GM12878 (cell line): Measurements from ENCODE around the gene CFB. TPM values are rescaled to one million over a fixed set of nuclear protein-coding genes. Genes with fewer than 3 reads are reported as not detected.

ENCODE experiments used
- BCLAF1 ChIP-seq: fragments of 450-650 bp; IDR thresholded peaks from 2 replicates; pipeline ENCODE4 v1.6.1; 2017; ENCODE audit warnings: antibody characterized with exemption, mild to moderate bottlenecking, moderate library complexity
- CHD1 ChIP-seq: IDR thresholded peaks from 2 replicates; pipeline ENCODE4 v1.6.1; 2012; ENCODE audit warnings: low read depth, low read length, improper control_type of control experiment
- EGR1 ChIP-seq, 2 experiments: IDR thresholded peaks; 1 replicate in 1 of 2; 2 replicates in 1 of 2; pipeline ENCODE4 v1.6.1; 2011 to 2012; ENCODE audit warnings: low read depth in 2 of 2, low read length in 2 of 2, borderline replicate concordance in 1 of 2, mild to moderate bottlenecking in 1 of 2, moderate library complexity in 1 of 2
- FOXM1 ChIP-seq: IDR thresholded peaks from 2 replicates; pipeline ENCODE4 v1.6.1; 2012; ENCODE audit warnings: low read depth, mild to moderate bottlenecking, inconsistent platforms, low read length, moderate library complexity
- HCFC1 ChIP-seq: fragments of 150-350 bp; IDR thresholded peaks from 2 replicates; pipeline ENCODE4 v1.6.1; 2014; ENCODE audit warnings: low read length
- IKZF1 ChIP-seq: fragments of 450-650 bp; conservative IDR thresholded peaks from 2 replicates; pipeline ENCODE4 v1.6.1; 2017; ENCODE audit warnings: antibody characterized with exemption, mild to moderate bottlenecking
- IRF5 ChIP-seq: fragments of 450-650 bp; IDR thresholded peaks from 2 replicates; pipeline ENCODE4 v1.6.1; 2017; ENCODE audit warnings: borderline replicate concordance
- JUNB ChIP-seq: IDR thresholded peaks from 2 replicates; pipeline ENCODE4 v1.6.1; 2016; ENCODE audit warnings: antibody characterized with exemption, mild to moderate bottlenecking
- KAT2A ChIP-seq: conservative IDR thresholded peaks from 2 replicates; pipeline ENCODE4 v1.6.1; 2011; ENCODE audit warnings: low read depth, low read length; ENCODE audit not compliant: control insufficient read depth
- KLF5 ChIP-seq: fragments of 450-650 bp; IDR thresholded peaks from 2 replicates; pipeline ENCODE4 v1.6.1; 2014; ENCODE audit warnings: mild to moderate bottlenecking; ENCODE audit not compliant: partially characterized antibody
- MAX ChIP-seq: IDR thresholded peaks from 2 replicates; pipeline ENCODE4 v1.6.1; 2012; ENCODE audit warnings: low read depth, low read length, improper control_type of control experiment
- MYC ChIP-seq: IDR thresholded peaks from 2 replicates; pipeline ENCODE4 v1.6.1; 2011; ENCODE audit warnings: mild to moderate bottlenecking, low read length, moderate library complexity, inconsistent platforms; ENCODE audit not compliant: insufficient read depth, insufficient replicate concordance, insufficient read length, severe bottlenecking
- NR2F1 ChIP-seq: fragments of 450-650 bp; conservative IDR thresholded peaks from 2 replicates; pipeline ENCODE4 v1.6.1; 2017; ENCODE audit warnings: mild to moderate bottlenecking
- RB1 ChIP-seq: fragments of 450-650 bp; formaldehyde crosslinking; IDR thresholded peaks from 2 replicates; pipeline ENCODE4 v1.6.1; 2017; ENCODE audit warnings: mild to moderate bottlenecking, borderline replicate concordance
- RCOR1 ChIP-seq: conservative IDR thresholded peaks from 2 replicates; pipeline ENCODE4 v1.6.1; 2012; ENCODE audit warnings: low read depth, low read length, improper control_type of control experiment
- SIN3A ChIP-seq: IDR thresholded peaks from 2 replicates; pipeline ENCODE4 v1.6.1; 2012; ENCODE audit warnings: low read depth, low read length, improper control_type of control experiment
- SPI1 ChIP-seq: IDR thresholded peaks from 2 replicates; pipeline ENCODE4 v1.6.1; 2011; ENCODE audit warnings: low read depth, mild to moderate bottlenecking, low read length, moderate library complexity, borderline replicate concordance; ENCODE audit not compliant: insufficient read depth
- SREBF1 ChIP-seq: IDR thresholded peaks from 2 replicates; pipeline ENCODE4 v1.6.1; 2012; ENCODE audit warnings: mild to moderate bottlenecking, low read length
- ZNF217 ChIP-seq: fragments of 450-650 bp; IDR thresholded peaks from 2 replicates; pipeline ENCODE4 v1.6.1; 2017; ENCODE audit warnings: antibody characterized with exemption, mild to moderate bottlenecking
- ZNF592 ChIP-seq: fragments of 450-650 bp; IDR thresholded peaks from 2 replicates; pipeline ENCODE4 v1.6.1; 2017; ENCODE audit warnings: mild to moderate bottlenecking, moderate library complexity
- polyA plus RNA-seq, 11 experiments: library from polyadenylated mRNA; depleted of rRNA in 4 of 11; unstranded in 6 of 11; stranded (reverse) in 5 of 11; fragments of >200 nt; fragmentation: Nextera tagmentation in 4 of 11; fragmentation: Illumina TruSeq in 1 of 11; extraction: Ambion mirVana in 4 of 11; extraction: Trizol in 1 of 11; gene quantifications; 1 replicate in 1 of 11; 2 replicates in 10 of 11; pipeline versions ENCODE4 v1.2.1 to v1.2.3, GENCODE V29; 2011 to 2016; ENCODE audit warnings: inconsistent platforms in 2 of 11, missing spikeins in 2 of 11, low read depth in 1 of 11
- total RNA-seq, 4 experiments: library from RNA; depleted of rRNA in 3 of 4; stranded (reverse); fragments of >200 nt in 3 of 4; fragmentation: Illumina TruSeq in 1 of 4; extraction: Trizol in 1 of 4; gene quantifications; 2 replicates each; pipeline versions ENCODE4 v1.2.1 to v1.2.3, GENCODE V29; 2013 to 2021

The CFB gene
- total and polyA plus RNA-seq, 10 of the 15 experiments (the other 5 are each of a cell fraction or from before 2014, with no cell fraction given), result 0.09 to 1.7 (median 0.44) TPM; not detected in 7

GRCh38 chr6:31958741-31959739, 13.1 kb downstream of the CFB start, which contains the start of the genes NELFE and SKIC2 (continued):
- TF ChIP-seq KLF5, result peak; percentile 57
- no peak for TF ChIP-seq RCOR1
- peak; percentile 90 for TF ChIP-seq HCFC1
- peak; percentile 69; the same call in 1 of the 2 replicates for TF ChIP-seq MAX
- TF ChIP-seq SPI1, result peak; percentile 63
- no peak for TF ChIP-seq CHD1
- TF ChIP-seq JUNB, result no peak
- TF ChIP-seq KAT2A, result no peak
- TF ChIP-seq ZNF217, result no peak
- TF ChIP-seq EGR1 (IDR thresholded peaks at IDR 0.05; ENCODE audit: borderline replicate concordance in 1 of 2, low read depth in 2 of 2, low read length in 2 of 2), result peak; percentile 41 to 57; a peak in 2 of 3 replicates
- no peak for TF ChIP-seq FOXM1
- TF ChIP-seq ZNF592, result no peak
- TF ChIP-seq SREBF1, result peak; percentile 63; the same call in 1 of the 2 replicates
- peak; percentile 96 for TF ChIP-seq IKZF1
- TF ChIP-seq RB1, result no peak
- no peak for TF ChIP-seq BCLAF1
- peak; percentile 99 for TF ChIP-seq NR2F1
- TF ChIP-seq SIN3A, result peak; percentile 98
- no peak for TF ChIP-seq IRF5
- TF ChIP-seq MYC, result no peak
